GM12891 (cell line): ENCODE results near the gene APAF1.

ENCODE experiments used
- DNase-seq: peaks from one replicate; pipeline ENCODE4 v3.0.0; 2011; ENCODE audit warnings: low spot score; ENCODE audit not compliant: insufficient read length
- FAIRE-seq: peaks from 2 replicates; lab custom pipeline; 2011; peaks lifted over from hg19 to GRCh38; lab: Jason Lieb, UNC
- PAX5 ChIP-seq: IDR thresholded peaks from 2 replicates; pipeline ENCODE4 v1.6.1; 2011; ENCODE audit warnings: low read length, moderate library complexity, mild to moderate bottlenecking; ENCODE audit not compliant: insufficient read depth, severe bottlenecking
- POLR2A ChIP-seq: IDR thresholded peaks from 2 replicates; pipeline ENCODE4 v1.6.1; 2011; ENCODE audit warnings: low read depth, low read length, control low read depth
- POLR2AphosphoS5 ChIP-seq: IDR thresholded peaks from 2 replicates; pipeline ENCODE4 v1.6.1; 2011; ENCODE audit warnings: low read depth, low read length, control low read depth
- POU2F2 ChIP-seq: IDR thresholded peaks from 2 replicates; pipeline ENCODE4 v1.6.1; 2011; ENCODE audit warnings: low read depth, mild to moderate bottlenecking, control low read depth, low read length, moderate library complexity
- SPI1 ChIP-seq: IDR thresholded peaks from 2 replicates; pipeline ENCODE4 v1.6.1; 2011; ENCODE audit warnings: low read depth, low read length, control low read depth
- TAF1 ChIP-seq: IDR thresholded peaks from 2 replicates; pipeline ENCODE4 v1.6.1; 2011; ENCODE audit warnings: low read depth, low read length, control low read depth

APAF1 gene

DNA sequence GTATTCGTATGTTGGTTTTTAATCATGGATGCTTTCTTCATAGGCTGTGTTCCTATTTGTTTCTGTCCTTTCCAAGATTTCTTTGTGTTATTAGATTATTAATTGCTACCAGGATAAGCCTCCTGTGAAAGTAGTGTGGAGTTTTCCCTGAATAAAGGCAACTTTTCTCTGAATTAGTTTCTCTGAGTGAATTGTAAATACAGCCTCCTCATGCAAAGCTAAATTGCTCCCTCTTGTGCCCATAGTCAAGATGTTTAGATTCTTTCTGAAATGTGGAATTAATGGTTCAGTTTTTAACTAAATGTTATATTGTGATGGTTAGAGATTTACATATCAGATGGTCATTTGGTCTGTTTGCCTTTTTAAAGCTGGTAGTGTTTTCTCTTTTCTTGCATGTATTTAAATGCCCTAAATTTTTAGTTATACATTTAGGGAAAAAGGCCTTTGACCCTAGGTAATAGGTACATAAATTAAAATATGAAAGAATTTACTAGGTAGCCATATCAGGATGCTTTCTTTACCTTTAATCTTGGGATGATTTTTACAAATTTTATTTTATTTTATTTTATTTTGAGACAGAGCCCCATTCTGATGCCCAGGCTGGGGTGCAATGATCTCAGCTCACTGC is 8.9 kb downstream of the APAF1 start:
- DNase-seq (no peak), FAIRE-seq (peak; percentile 61)
- TF ChIP-seq SPI1 (no peak), POLR2A (no peak), TAF1 (no peak), POLR2AphosphoS5 (no peak), POU2F2 (no peak), PAX5 (no peak)

- no peak for DNase-seq
- TF ChIP-seq SPI1 = no peak
- TF ChIP-seq PAX5 = no peak
- FAIRE-seq = no peak
Observed at GRCh38 chr12:98656289-98657101, 11.4 kb downstream of the APAF1 start.

DNA sequence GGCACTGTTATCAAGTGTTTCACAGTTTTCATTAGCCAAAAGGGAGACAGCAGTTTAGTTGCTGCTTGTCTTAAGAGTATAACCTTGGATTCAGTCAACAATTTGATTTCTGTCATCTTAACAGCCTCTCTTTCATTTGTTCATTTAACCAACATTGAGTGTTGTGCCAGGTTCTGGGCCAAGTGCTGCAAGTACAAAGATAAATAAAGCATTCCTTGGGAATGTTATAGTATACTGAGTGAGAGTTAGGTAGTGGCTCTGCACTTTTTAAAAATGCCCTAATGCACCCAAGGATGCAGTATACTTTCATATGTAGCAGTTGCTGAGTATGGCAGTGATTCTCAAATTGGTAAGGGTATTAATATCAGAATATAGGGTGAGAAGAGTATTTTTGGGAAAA is 15.4 kb downstream of the APAF1 start:
- TF ChIP-seq POLR2AphosphoS5 = no peak
- TF ChIP-seq TAF1 = no peak
- TF ChIP-seq SPI1 = no peak
- no peak for TF ChIP-seq POU2F2
- no peak for TF ChIP-seq POLR2A
- no peak for TF ChIP-seq PAX5
- no peak for DNase-seq
- no peak for FAIRE-seq

GRCh38 chr12:98669751-98670150 is 24.7 kb downstream of the APAF1 start:
- DNase-seq = no peak
- TF ChIP-seq POU2F2 (no peak), POLR2AphosphoS5 (no peak), POLR2A (no peak), PAX5 (no peak), TAF1 (no peak), SPI1 (no peak)
- FAIRE-seq = no peak

DNA sequence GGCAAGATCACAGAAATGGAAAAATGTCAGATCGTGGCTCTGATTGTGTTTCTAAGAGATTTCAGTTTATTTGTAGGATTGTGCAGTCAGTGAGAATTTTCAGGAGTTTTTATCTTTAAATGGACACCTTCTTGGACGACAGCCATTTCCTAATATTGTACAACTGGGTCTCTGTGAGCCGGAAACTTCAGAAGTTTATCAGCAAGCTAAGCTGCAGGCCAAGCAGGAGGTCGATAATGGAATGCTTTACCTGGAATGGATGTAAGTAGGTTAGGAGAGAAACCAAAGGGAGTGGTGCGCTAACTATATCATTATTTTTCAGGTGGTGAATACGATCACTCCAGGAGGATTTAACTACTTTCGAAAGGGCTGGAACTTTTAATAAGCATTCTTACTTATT is 26.4 kb downstream of the APAF1 start:
- DNase-seq (no peak), FAIRE-seq (no peak)
- TF ChIP-seq POU2F2 (no peak), TAF1 (no peak), SPI1 (no peak), POLR2A (no peak), PAX5 (no peak), POLR2AphosphoS5 (no peak)

DNA sequence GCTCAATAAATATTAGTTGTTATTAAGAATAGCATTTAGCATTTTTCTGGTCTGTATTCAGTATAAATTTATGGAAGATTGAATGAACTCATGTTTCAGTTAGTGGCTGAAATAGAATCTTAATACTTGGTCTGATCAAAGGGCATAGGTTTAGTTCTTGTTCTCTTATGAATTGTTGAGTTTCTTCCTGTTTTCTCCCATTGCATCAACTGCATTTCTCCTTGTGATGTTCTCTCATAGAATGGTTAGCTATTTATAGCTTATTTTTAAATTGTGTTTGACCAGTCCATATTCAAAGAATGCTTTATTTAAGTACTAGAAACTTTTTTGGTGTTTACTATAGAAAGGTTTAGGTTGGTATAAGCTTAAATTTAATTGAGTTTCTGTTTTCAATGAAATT is 29.8 kb downstream of the APAF1 start:
- FAIRE-seq (no peak), DNase-seq (no peak)
- no peak for TF ChIP-seq POU2F2
- TF ChIP-seq TAF1 = no peak
- TF ChIP-seq SPI1 = no peak
- TF ChIP-seq POLR2AphosphoS5 = no peak
- no peak for TF ChIP-seq POLR2A
- no peak for TF ChIP-seq PAX5

- TF ChIP-seq PAX5 (no peak), SPI1 (no peak), POU2F2 (no peak), POLR2AphosphoS5 (no peak), TAF1 (no peak), POLR2A (no peak)
- DNase-seq (no peak), FAIRE-seq (no peak)
Observed at GRCh38 chr12:98678236-98678945, 33.3 kb downstream of the APAF1 start.

GRCh38 chr12:98678946-98679610 is 34.0 kb downstream of the APAF1 start:
- no peak for DNase-seq
- no peak for FAIRE-seq
- TF ChIP-seq POLR2AphosphoS5 (no peak), POU2F2 (no peak), SPI1 (no peak), TAF1 (no peak), POLR2A (no peak), PAX5 (no peak)

DNA sequence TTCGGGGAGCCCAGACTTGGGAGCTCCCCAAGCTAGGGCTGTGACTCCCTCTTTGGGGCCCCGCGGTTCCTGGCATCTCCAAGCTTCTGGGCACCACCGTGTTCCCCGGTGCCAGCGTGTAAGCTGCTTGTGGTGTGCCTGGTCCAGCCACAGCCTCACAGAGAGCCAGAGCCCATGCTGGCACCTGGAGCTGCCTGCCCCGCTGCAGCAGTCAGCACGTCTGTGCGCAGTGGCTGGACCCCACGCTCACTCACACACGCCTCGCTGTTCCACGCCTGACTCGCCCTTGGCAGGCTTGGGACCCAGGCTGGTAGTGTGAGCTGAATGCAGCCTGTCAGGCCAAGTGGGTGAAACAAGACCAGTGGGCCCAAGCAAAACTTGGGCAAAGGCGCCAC is 34.5 kb downstream of the APAF1 start:
- FAIRE-seq (no peak), DNase-seq (no peak)
- TF ChIP-seq POLR2AphosphoS5 (no peak), SPI1 (no peak), PAX5 (no peak), POLR2A (no peak), TAF1 (no peak), POU2F2 (no peak)
